GM23338 (cell line): ENCODE results near the gene LRP1B. TPM values are rescaled to one million over a fixed set of nuclear protein-coding genes. Genes with fewer than 3 reads are reported as not detected.

Experiments used
- ATAC-seq: fragments of 200-7000 bp; cut with Tn5 transposase; 3 replicates; pipeline ENCODE4 v1.9.1; 2020
- DNase-seq: peaks from one replicate; pipeline ENCODE4 v3.0.0-alpha.2; 2015; ENCODE audit warnings: low spot score
- H2AFZ ChIP-seq: fragments of 200-600 bp; sonication (generic); 2 replicates; pipeline ENCODE4 v1.8.0; 2016; ENCODE audit warnings: antibody characterized with exemption, mild to moderate bottlenecking, moderate library complexity
- H3F3A ChIP-seq: fragments of 200-600 bp; sonication (generic); replicated peaks from 2 replicates; pipeline ENCODE4 v1.8.0; 2017; ENCODE audit warnings: antibody characterized with exemption, mixed run types, low read depth
- H3K27ac ChIP-seq: fragments of 200-600 bp; sonication (generic); 2 replicates; pipeline ENCODE4 v1.6.1; 2016; ENCODE audit warnings: low read depth
- H3K27me3 ChIP-seq: fragments of 200-600 bp; sonication (generic); 2 replicates; pipeline ENCODE4 v1.8.0; 2016; ENCODE audit warnings: mild to moderate bottlenecking, mixed run types, moderate library complexity; ENCODE audit not compliant: insufficient read depth
- H3K36me3 ChIP-seq: fragments of 200-600 bp; sonication (generic); 2 replicates; pipeline ENCODE4 v1.8.0; 2016; ENCODE audit warnings: mild to moderate bottlenecking; ENCODE audit not compliant: insufficient read depth
- H3K4me1 ChIP-seq: fragments of 200-600 bp; sonication (generic); 2 replicates; pipeline ENCODE4 v1.8.0; 2016; ENCODE audit warnings: mild to moderate bottlenecking, moderate library complexity; ENCODE audit not compliant: insufficient read depth
- H3K4me2 ChIP-seq: fragments of 200-600 bp; sonication (generic); 2 replicates; pipeline ENCODE4 v1.7.1; 2017; ENCODE audit warnings: mixed run types
- H3K4me3 ChIP-seq: fragments of 200-600 bp; sonication (generic); 2 replicates; pipeline ENCODE4 v1.6.1; 2016; ENCODE audit warnings: mixed run types
- H3K79me2 ChIP-seq: fragments of 200-600 bp; sonication (generic); replicated peaks from 2 replicates; pipeline ENCODE4 v1.8.0; 2017; ENCODE audit warnings: mild to moderate bottlenecking; ENCODE audit not compliant: insufficient read depth
- H3K9me2 ChIP-seq: fragments of 200-600 bp; sonication (generic); 2 replicates; pipeline ENCODE4 v1.8.0; 2017; ENCODE audit not compliant: insufficient read depth
- H4K20me1 ChIP-seq: fragments of 200-600 bp; sonication (generic); replicated peaks from 2 replicates; pipeline ENCODE4 v1.8.0; 2017; ENCODE audit warnings: mild to moderate bottlenecking; ENCODE audit not compliant: insufficient read depth
- H3K27ac Mint-ChIP-seq: 2 replicates; pipeline ENCODE4 v1.8.0; 2020; ENCODE audit warnings: inconsistent platforms, mild to moderate bottlenecking, moderate library complexity, mixed read lengths
- H3K27me3 Mint-ChIP-seq: 3 replicates; pipeline ENCODE4 v1.8.0; 2022; ENCODE audit warnings: low read depth, mild to moderate bottlenecking, moderate library complexity, mixed read lengths, inconsistent platforms; ENCODE audit not compliant: insufficient read depth, poor library complexity
- H3K36me3 Mint-ChIP-seq: 3 replicates; pipeline ENCODE4 v1.8.0; 2021; ENCODE audit warnings: low read depth, mild to moderate bottlenecking, inconsistent platforms, moderate library complexity, mixed read lengths
- H3K4me1 Mint-ChIP-seq: 3 replicates; pipeline ENCODE4 v1.8.0; 2020; ENCODE audit warnings: mild to moderate bottlenecking, inconsistent platforms, mixed read lengths
- H3K4me3 Mint-ChIP-seq: 3 replicates; pipeline ENCODE4 v1.8.0; 2021; ENCODE audit warnings: moderate library complexity, mild to moderate bottlenecking, inconsistent platforms, mixed read lengths
- H3K9me3 Mint-ChIP-seq: 3 replicates; pipeline ENCODE4 v1.8.0; 2020; ENCODE audit warnings: moderate library complexity, mild to moderate bottlenecking, inconsistent platforms, mixed read lengths
- CREB1 ChIP-seq: fragments of 250-450 bp; sonication (Bioruptor Pico); IDR thresholded peaks from 2 replicates; pipeline ENCODE4 v1.5.0; 2020; ENCODE audit warnings: low read depth, mild to moderate bottlenecking, moderate library complexity
- EZH2 ChIP-seq: fragments of 200-600 bp; sonication (generic); IDR thresholded peaks from one replicate; pipeline ENCODE4 v1.8.0; 2017; ENCODE audit warnings: antibody characterized with exemption, mild to moderate bottlenecking, low read depth; ENCODE audit not compliant: unreplicated experiment
- EZH2phosphoT487 ChIP-seq: fragments of 200-600 bp; sonication (generic); IDR thresholded peaks from one replicate; pipeline ENCODE4 v1.8.1; 2018; ENCODE audit warnings: antibody characterized with exemption; ENCODE audit not compliant: unreplicated experiment
- JUNB ChIP-seq: IDR thresholded peaks from one replicate; pipeline ENCODE4 v1.6.1; 2016; ENCODE audit warnings: antibody characterized with exemption; ENCODE audit not compliant: unreplicated experiment
- POLR2AphosphoS5 ChIP-seq: IDR thresholded peaks from 2 replicates; pipeline ENCODE4 v1.6.1; 2016; ENCODE audit warnings: antibody characterized with exemption, low read depth
- REST ChIP-seq: IDR thresholded peaks from one replicate; pipeline ENCODE4 v1.6.1; 2018; ENCODE audit warnings: antibody characterized with exemption; ENCODE audit not compliant: unreplicated experiment
- STAT1 ChIP-seq: IDR thresholded peaks from one replicate; pipeline ENCODE4 v1.6.1; 2016; ENCODE audit warnings: antibody characterized with exemption; ENCODE audit not compliant: unreplicated experiment
- ZNF114 ChIP-seq: fragments of 250-450 bp; sonication (Bioruptor Pico); IDR thresholded peaks from 2 replicates; pipeline ENCODE4 v1.5.0; 2020; ENCODE audit warnings: mild to moderate bottlenecking, moderate library complexity
- ZNF331 ChIP-seq: fragments of 250-450 bp; sonication (Bioruptor Pico); IDR thresholded peaks from 2 replicates; pipeline ENCODE4 v1.5.0; 2020; ENCODE audit warnings: low read depth, mild to moderate bottlenecking, moderate library complexity
- polyA plus RNA-seq: library from polyadenylated mRNA; unstranded; fragments of >200 nt; fragmentation: Nextera tagmentation; extraction: Ambion mirVana; gene quantifications from 2 replicates; pipeline ENCODE4 v1.2.1, GENCODE V29; 2016
- total RNA-seq: library from RNA; depleted of rRNA; stranded (reverse); fragments of >200 nt; shearing (Covaris generic); gene quantifications from 2 replicates; pipeline ENCODE4 v1.2.3, GENCODE V29; 2014
- TF ChIP-seq, protein P1 (sequence below), 2 experiments: fragments of 200-600 bp in 1 of 2; sonication (generic) in 1 of 2; conservative IDR thresholded peaks; 2 replicates each; pipeline versions ENCODE4 v1.5.1 to v1.6.1; 2016 to 2017; ENCODE audit warnings: antibody characterized with exemption in 2 of 2, low read depth in 2 of 2, mild to moderate bottlenecking in 2 of 2, moderate library complexity in 1 of 2
- TF ChIP-seq, protein P2 (sequence below): IDR thresholded peaks from 2 replicates; pipeline ENCODE4 v1.6.1; 2016; ENCODE audit warnings: antibody characterized with exemption

Gene LRP1B
- total and polyA plus RNA-seq, 2 experiments from 2014 or later: 0.15 to 0.97 TPM

DNA sequence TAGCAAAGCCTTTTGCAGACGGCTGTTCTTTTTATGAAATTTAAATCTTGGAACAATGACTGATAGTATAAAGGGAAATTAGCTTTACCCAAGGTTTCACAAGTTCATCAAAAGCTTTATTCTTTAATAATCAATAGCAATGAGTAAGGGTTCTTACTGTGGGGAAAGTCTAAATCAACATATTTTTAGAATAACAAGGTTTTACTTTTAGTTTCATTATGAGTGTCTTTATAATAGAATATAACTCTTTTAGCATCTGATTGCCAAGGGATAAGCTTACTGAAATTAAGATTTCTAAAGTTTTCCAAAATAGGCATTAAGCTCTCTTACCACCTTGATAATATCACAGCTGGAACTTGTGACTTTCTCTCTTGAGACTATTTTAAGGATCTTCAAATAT, 1489.7 kb downstream of the LRP1B start (continued):
- TF ChIP-seq POLR2AphosphoS5: no peak
- TF ChIP-seq, protein P1, sequence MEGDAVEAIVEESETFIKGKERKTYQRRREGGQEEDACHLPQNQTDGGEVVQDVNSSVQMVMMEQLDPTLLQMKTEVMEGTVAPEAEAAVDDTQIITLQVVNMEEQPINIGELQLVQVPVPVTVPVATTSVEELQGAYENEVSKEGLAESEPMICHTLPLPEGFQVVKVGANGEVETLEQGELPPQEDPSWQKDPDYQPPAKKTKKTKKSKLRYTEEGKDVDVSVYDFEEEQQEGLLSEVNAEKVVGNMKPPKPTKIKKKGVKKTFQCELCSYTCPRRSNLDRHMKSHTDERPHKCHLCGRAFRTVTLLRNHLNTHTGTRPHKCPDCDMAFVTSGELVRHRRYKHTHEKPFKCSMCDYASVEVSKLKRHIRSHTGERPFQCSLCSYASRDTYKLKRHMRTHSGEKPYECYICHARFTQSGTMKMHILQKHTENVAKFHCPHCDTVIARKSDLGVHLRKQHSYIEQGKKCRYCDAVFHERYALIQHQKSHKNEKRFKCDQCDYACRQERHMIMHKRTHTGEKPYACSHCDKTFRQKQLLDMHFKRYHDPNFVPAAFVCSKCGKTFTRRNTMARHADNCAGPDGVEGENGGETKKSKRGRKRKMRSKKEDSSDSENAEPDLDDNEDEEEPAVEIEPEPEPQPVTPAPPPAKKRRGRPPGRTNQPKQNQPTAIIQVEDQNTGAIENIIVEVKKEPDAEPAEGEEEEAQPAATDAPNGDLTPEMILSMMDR (conservative IDR thresholded peaks at IDR 0.05; ENCODE audit: low read depth in 2 of 2): no peak
- no peak for TF ChIP-seq EZH2
- no peak for TF ChIP-seq ZNF114 (CRISPR knock-in tag)
- TF ChIP-seq REST: no peak
- TF ChIP-seq, protein P2, sequence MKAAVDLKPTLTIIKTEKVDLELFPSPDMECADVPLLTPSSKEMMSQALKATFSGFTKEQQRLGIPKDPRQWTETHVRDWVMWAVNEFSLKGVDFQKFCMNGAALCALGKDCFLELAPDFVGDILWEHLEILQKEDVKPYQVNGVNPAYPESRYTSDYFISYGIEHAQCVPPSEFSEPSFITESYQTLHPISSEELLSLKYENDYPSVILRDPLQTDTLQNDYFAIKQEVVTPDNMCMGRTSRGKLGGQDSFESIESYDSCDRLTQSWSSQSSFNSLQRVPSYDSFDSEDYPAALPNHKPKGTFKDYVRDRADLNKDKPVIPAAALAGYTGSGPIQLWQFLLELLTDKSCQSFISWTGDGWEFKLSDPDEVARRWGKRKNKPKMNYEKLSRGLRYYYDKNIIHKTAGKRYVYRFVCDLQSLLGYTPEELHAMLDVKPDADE: no peak
- TF ChIP-seq EZH2phosphoT487: no peak
- TF ChIP-seq CREB1: no peak
- no peak for TF ChIP-seq STAT1
- no peak for TF ChIP-seq JUNB

DNA sequence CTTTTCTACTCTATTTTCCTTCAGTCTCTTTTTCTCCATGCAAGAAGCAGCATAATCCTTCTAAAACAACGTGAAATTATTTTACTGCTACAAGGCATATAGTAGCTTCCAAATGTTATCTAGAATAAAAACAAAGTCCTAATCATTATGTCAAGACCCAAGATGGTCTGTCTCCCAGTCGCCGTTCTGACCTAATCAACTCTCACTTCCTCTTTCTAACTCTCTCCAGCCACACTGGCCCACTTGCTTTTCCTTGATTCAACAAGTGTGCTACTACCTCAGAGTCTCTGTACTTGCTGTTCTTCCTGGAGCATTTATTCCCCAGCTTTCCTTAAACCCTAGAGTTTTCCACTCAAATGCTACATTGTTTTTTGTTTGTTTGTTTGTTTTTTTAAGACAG, 1491.2 kb downstream of the LRP1B start:
- no peak overlapping the region for H3K27ac Mint-ChIP-seq

More for the DNA sequence above, 1491.2 kb downstream of the LRP1B start:
- no peaks in the 10 kb centered on the region for H3K36me3 ChIP-seq
- Mint-ChIP-seq H3K36me3 (no peaks in the 10 kb centered on the region), H3K4me1 (no peaks in the 10 kb centered on the region), H3K9me3 (no peaks in the 10 kb centered on the region), H3K4me3 (no peak overlapping the region), H3K27me3 (no peaks in the 10 kb centered on the region)
- H3K4me2 ChIP-seq: no peak overlapping the region
- no peak overlapping the region for H2AFZ ChIP-seq
- H3K4me3 ChIP-seq: no peak overlapping the region
- TF ChIP-seq REST (no peak), ZNF331 (CRISPR knock-in tag) (no peak), CREB1 (no peak)
- TF ChIP-seq, protein P2: no peak
- TF ChIP-seq, protein P1 (conservative IDR thresholded peaks at IDR 0.05; ENCODE audit: low read depth in 2 of 2): no peak
- DNase-seq (no peak), ATAC-seq (no peak)
- H3K27ac ChIP-seq: no peak overlapping the region
- H3K4me1 ChIP-seq: no peaks in the 10 kb centered on the region
- H3K9me2 ChIP-seq: no peaks in the 10 kb centered on the region
- no peaks in the 10 kb centered on the region for H3K27me3 ChIP-seq
- no peaks in the 10 kb centered on the region for H3K79me2 ChIP-seq
- no peaks in the 10 kb centered on the region for H3F3A ChIP-seq
- H4K20me1 ChIP-seq: no peaks in the 10 kb centered on the region
